HUES64 (cell line): Measurements from ENCODE around the gene C5orf24.
"Not testable (repeated sequence)": the region's sequence is repeated elsewhere in the genome, so short reads cannot be mapped to it uniquely, and the experiment has no call there.

Experiments
- H3K27ac ChIP-seq: 2 replicates; pipeline ENCODE4 v1.7.0; 2013; ENCODE audit warnings: low read depth, low read length, inconsistent platforms
- H3K27me3 ChIP-seq: 2 replicates; pipeline ENCODE4 v1.6.1; 2013; ENCODE audit warnings: mild to moderate bottlenecking, low read length; ENCODE audit not compliant: insufficient read depth
- H3K36me3 ChIP-seq: 2 replicates; pipeline ENCODE4 v1.6.1; 2013; ENCODE audit warnings: mild to moderate bottlenecking, low read length; ENCODE audit not compliant: insufficient read depth
- H3K4me1 ChIP-seq: 2 replicates; pipeline ENCODE4 v1.6.1; 2013; ENCODE audit warnings: mild to moderate bottlenecking, low read length, moderate library complexity; ENCODE audit not compliant: insufficient read depth
- H3K4me3 ChIP-seq: 2 replicates; pipeline ENCODE4 v1.5.1; 2013; ENCODE audit warnings: mild to moderate bottlenecking, low read length, moderate library complexity
- H3K9ac ChIP-seq: 2 replicates; pipeline ENCODE4 v1.6.1; 2013; ENCODE audit warnings: mild to moderate bottlenecking, low read depth, low read length
- H3K9me3 ChIP-seq: 2 replicates; pipeline ENCODE4 v1.6.1; 2013; ENCODE audit warnings: low read depth, low read length; ENCODE audit not compliant: insufficient read depth
- WGBS: fragments of 150-250, 120-280 bp; methylation state at CpG from one replicate; pipeline ENCODE4 v1.1.7; 2013; ENCODE audit warnings: missing lambda C conversion rate; 5-methylcytosine and 5-hydroxymethylcytosine counted together

C5orf24 gene

DNA sequence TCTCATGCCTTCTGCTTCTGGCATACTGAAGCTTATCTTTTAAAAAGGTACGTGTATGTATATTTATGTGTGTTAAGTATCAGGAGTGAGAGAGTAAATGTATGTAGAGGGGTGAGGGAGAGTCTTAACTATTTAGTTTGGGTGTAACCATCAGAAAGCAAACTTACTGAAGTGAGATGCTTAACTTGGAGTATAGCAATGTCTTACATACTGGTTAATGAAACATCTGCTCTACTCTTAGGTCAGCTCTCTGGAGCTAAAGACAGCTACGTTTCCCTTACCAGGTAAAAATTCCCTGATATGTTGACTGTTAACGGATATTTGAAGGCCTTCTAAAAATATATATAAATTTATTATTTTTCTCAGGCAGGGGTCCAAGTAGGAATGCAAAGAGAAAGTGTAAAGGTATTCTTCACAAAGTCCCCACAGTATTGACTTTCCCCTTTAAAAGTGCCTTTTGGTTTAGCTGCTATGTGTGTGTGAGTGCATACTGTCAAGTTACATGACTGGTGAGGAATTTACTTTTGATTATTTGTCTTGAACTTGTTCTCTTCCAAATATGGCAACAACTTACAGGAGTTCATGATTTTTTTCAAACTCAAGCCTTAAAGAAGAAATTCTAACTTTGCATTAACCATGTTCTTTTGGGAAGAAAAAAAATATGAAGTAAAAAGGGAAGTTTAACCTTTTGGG, 12.3 kb upstream of the C5orf24 start:
- 92% methylated on average over 2 of the region's 3 CpGs for WGBS
- Histone ChIP-seq H3K4me1 (no peaks in the 10 kb centered on the region), H3K27ac (no peak overlapping the region), H3K9me3 (no peaks in the 10 kb centered on the region), H3K36me3 (peaks cover 80% of the 10 kb centered on the region), H3K9ac (no peak overlapping the region), H3K27me3 (no peaks in the 10 kb centered on the region), H3K4me3 (no peak overlapping the region)

DNA sequence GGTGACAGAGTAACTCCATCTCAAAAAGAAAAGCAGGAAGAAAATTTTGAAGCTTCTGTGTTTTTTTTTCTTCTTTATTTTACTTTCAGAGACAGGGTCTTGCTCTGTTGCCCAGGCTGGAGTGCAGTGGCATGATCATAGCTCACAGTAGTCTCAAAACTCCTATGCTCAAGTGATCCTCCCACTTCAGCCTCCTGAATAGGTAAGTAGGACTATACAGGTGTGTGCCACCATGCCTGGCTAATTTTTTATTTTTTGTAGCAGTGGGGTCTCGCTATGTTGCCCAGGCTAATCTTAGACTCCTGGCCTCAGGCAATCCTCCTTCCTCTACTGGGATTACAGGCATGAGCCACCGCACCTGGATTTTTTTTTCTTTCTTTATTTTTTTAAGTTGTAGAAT, 10.1 kb upstream of the C5orf24 start:
- Histone ChIP-seq H3K9me3 (no peaks in the 10 kb centered on the region), H3K27me3 (no peaks in the 10 kb centered on the region), H3K27ac (no peak overlapping the region), H3K4me1 (no peaks in the 10 kb centered on the region), H3K36me3 (peaks cover 80% of the 10 kb centered on the region), H3K9ac (no peak overlapping the region), H3K4me3 (no peak overlapping the region)
- 94% methylated on average over 1 of the region's 2 CpGs for WGBS

DNA sequence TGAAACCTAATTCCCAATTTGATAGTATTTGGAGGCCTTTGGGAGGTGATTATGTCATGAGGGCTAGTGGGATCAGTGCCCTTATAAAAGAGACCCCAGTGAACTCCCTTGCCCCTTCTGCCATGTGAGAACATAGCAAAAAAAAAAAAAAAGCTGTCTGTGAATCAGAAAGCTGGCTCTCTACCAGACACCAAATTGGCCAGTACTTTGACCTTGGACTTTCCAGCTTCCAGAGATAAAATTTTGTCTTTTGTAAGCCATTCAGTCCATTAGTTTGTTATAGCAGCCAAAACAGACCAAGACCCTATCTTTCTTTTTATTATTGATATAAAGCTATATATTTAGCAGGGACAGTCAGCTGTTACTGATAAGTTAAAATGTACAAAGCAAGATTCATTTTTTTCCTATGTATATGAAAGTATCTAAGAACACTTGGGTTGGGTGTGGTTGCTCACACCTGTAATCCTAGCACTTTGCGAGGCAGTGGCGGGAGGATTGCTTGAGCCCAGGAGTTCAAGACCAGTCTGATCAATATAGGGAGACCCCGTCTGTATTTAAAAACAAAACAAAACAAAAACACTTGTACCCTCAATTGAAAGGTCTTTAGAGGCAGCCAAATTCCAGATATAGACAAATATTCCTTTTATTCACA, 8.1 kb upstream of the C5orf24 start:
- H3K27ac ChIP-seq = no peak overlapping the region
- no peaks in the 10 kb centered on the region for H3K9me3 ChIP-seq
- H3K36me3 ChIP-seq = peaks cover 70% of the 10 kb centered on the region
- H3K27me3 ChIP-seq = no peaks in the 10 kb centered on the region
- WGBS = 95% methylated on average over 3 of the region's 3 CpGs
- H3K9ac ChIP-seq = no peak overlapping the region
- no peak overlapping the region for H3K4me3 ChIP-seq
- no peaks in the 10 kb centered on the region for H3K4me1 ChIP-seq

DNA sequence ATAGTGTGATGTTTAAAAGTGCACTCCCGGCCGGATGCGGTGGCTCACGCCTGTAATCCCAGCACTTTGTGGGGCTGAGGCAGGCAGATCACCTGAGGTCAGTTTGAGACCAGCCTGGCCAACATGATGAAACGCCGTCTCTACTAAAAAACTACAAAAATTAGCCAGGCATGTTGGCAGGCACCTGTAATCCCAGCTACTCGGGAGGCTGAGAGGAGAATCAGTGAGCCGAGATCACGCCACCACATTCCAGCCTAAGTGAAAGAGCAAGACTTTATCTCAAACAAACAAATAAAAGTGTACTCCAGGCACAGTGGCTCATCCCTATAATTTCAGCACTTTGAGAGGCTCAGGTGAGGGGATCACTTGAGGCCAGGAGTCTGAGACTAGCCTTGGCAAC, 7.4 kb upstream of the C5orf24 start:
- not testable (repeated sequence) for H3K4me3 ChIP-seq, H3K27ac ChIP-seq, H3K4me1 ChIP-seq, H3K27me3 ChIP-seq, H3K9me3 ChIP-seq, H3K9ac ChIP-seq
- WGBS = 96% methylated on average over 9 of the region's 9 CpGs
- peaks cover 63% of the 10 kb centered on the region for H3K36me3 ChIP-seq

DNA sequence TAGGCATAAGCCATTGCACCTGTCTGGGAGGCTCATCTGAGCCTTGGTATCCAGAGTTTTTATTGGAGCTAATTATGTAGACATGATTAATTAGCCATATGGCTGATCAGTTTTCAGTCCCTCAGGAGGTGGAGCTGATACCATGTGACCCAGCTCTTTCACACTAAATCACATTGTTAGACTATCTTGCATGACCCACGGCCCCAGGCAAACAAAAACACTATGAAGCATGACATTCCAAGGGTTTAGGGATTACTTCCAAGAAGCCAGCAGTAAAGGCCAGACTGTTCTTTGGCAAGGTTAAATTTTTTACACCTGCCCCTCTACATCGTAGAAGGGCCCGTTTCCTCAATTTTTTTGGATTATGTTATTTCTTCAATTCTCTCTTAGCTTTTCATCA, 5.0 kb upstream of the C5orf24 start:
- no peak overlapping the region for H3K9ac ChIP-seq
- 93% methylated on average over 3 of the region's 3 CpGs for WGBS
- no peak overlapping the region for H3K4me3 ChIP-seq
- no peak overlapping the region for H3K27ac ChIP-seq
- H3K9me3 ChIP-seq = no peaks in the 10 kb centered on the region
- H3K4me1 ChIP-seq = no peaks in the 10 kb centered on the region
- no peaks in the 10 kb centered on the region for H3K27me3 ChIP-seq
- H3K36me3 ChIP-seq = peaks cover 41% of the 10 kb centered on the region

DNA sequence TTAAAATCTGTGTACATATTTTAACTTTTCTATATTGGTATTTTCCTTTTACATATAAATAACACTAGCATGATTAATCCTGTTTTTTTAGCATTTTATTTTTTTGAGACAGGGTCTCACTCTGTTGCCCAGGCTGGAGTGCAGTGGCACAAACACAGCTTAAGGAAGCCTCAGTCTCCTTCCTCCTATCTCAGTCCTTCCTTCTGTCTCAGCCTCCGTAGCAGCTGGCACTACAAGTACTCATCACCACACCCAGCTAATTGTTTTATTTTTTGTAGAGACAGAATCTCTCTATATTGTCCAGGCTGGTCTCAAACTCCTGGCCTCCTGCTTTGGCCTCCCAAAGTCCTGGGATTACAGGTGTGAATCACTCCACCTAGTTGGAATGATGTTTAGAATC, 1.5 kb upstream of the C5orf24 start:
- Histone ChIP-seq H3K9me3 (no peaks in the 10 kb centered on the region), H3K27ac (no peak overlapping the region), H3K27me3 (no peaks in the 10 kb centered on the region), H3K9ac (no peak overlapping the region), H3K36me3 (peaks cover 20% of the 10 kb centered on the region; the same call in 1 of the 2 replicates), H3K4me3 (no peak overlapping the region), H3K4me1 (peaks cover 4% of the 10 kb centered on the region; the same call in 1 of the 2 replicates)
- no CpG with 5 or more reads among the region's 1 CpG for WGBS

DNA sequence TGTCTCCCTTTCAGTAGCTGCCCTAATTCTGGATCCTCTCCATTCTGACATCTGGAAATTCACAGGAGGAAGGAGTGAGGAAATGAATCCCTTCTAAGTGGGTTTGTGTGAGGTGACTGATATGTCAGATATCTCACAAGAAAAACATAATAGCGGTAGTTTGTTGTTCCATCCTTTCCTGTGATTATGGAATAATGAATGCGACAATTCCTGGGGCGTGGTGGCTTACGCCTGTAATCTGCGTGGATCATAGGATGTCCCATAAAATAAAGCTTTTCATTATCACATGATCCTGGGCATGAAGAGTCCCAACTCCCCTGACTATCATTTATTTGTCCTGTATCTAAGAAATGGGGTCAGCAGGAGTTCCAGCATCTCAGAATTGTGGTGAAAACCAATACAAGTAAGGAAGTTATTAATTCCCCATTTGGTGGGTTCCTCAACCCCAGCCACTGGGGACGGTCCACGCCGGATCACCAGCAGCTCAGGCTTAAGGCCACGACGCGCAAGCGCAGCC, 375 bp upstream of the C5orf24 start:
- 38% methylated on average over 12 of the region's 12 CpGs for WGBS
- no peaks in the 10 kb centered on the region for H3K27me3 ChIP-seq
- peak overlapping the region; percentile 97 for H3K4me3 ChIP-seq
- peak overlapping the region; percentile 98 for H3K9ac ChIP-seq
- H3K36me3 ChIP-seq = peaks cover 11% of the 10 kb centered on the region; the same call in 1 of the 2 replicates
- H3K4me1 ChIP-seq = peaks cover 4% of the 10 kb centered on the region; the same call in 1 of the 2 replicates
- no peaks in the 10 kb centered on the region for H3K9me3 ChIP-seq
- H3K27ac ChIP-seq = peak overlapping the region; percentile 87

DNA sequence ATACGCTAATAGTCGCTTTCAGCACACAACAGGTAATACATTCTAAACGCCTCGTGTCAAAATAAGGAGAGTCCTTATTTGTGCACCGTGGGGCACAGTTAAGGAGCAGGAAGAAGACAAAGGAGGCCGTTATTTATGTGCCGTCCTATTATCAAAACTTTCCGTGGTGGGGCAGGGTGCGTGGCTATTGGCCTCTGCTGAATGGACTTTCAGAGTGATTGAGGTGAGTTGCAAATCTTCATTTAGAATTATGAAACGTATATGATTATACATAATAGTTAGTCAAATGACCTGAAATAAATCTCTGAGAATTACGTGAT, 833 bp downstream of the C5orf24 start:
- WGBS = 9% methylated on average over 10 of the region's 11 CpGs
- H3K27ac ChIP-seq = peak overlapping the region; percentile 87
- peak overlapping the region; percentile 98 for H3K9ac ChIP-seq
- no peaks in the 10 kb centered on the region for H3K27me3 ChIP-seq
- peak overlapping the region; percentile 97 for H3K4me3 ChIP-seq
- peaks cover 4% of the 10 kb centered on the region; the same call in 1 of the 2 replicates for H3K4me1 ChIP-seq
- H3K9me3 ChIP-seq = no peaks in the 10 kb centered on the region
- H3K36me3 ChIP-seq = peaks cover 15% of the 10 kb centered on the region; the same call in 1 of the 2 replicates

DNA sequence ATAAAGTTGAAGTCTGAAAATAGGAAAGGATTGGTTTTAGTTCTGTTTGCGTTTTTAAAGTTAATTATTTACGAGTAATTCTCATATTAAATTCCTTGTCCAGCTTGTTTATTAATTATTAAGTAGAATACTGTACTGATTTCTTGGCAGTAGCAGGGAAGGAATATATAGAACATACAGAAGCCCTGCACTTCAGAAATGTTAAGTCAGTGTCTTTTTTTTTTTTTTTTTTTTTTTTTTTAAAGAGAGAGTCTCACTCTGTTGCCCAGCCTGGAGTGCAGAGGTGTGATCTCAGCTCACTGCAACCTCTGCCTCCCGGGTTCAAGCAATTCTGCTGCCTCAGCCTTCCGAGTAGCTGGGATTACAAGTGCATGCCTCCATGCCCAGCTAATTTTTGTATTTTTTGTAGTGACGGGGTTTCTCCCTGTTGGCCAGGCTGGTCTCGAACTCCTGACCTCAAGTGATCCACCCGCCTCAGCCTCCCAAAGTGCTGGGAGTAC, 3.7 kb downstream of the C5orf24 start:
- not testable (repeated sequence) for H3K9me3 ChIP-seq, H3K27ac ChIP-seq, H3K4me3 ChIP-seq, H3K27me3 ChIP-seq, H3K4me1 ChIP-seq, H3K9ac ChIP-seq
- peaks cover 32% of the 10 kb centered on the region for H3K36me3 ChIP-seq
- 94% methylated on average over 5 of the region's 7 CpGs for WGBS

DNA sequence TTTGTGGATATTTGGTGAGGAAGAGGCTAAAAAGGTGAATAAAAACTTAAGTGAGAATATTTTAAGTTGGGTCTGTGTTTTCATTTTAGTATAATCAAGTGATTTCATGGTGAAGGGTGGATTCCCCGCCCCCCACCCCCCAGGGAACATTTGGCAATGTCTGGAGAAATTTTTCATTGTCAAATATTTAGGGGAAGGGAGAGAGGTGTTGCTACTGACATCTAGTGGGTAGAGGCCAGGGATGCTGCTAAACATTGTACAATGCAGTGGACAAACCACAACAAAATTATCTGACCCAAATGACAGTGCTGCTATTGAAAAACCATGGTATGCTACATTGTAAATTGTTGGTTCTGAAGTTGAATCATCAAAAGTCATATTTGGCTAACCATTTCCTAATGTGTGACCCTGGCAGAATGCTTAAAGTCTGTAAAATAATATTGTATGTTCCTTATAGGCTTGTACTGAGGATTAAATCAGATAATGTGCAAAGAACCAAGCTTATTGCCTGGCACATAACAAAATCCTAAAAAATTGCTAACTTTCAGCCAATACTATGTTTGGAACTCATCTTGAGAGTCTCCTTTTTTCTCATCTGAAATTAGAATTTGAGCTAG, 5.6 kb downstream of the C5orf24 start:
- peaks cover 4% of the 10 kb centered on the region; the same call in 1 of the 2 replicates for H3K4me1 ChIP-seq
- WGBS = 88% methylated on average over 1 of the region's 1 CpG
- no peak overlapping the region for H3K27ac ChIP-seq
- peaks cover 49% of the 10 kb centered on the region for H3K36me3 ChIP-seq
- no peaks in the 10 kb centered on the region for H3K27me3 ChIP-seq
- H3K9me3 ChIP-seq = no peaks in the 10 kb centered on the region
- H3K4me3 ChIP-seq = no peak overlapping the region
- no peak overlapping the region for H3K9ac ChIP-seq

DNA sequence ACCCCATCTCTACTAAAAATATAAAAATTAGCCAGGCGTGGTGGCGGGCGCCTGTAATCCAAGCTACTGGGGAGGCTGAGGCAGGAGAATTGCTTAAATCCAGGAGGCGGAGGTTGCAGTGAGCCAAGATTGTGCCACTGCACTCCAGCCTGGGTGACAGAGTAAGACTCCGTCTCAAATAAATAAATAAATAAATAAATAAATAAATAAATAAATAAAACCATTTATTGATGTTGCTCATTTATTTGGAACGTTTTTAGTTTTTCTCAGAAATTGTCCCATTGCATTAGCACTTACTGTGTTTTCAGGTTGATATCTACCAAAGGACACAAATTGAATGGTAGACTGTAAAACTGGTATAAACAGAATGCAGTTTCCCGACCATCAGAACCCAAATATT, 10.7 kb downstream of the C5orf24 start:
- H3K4me1 ChIP-seq, H3K27me3 ChIP-seq, H3K4me3 ChIP-seq, H3K27ac ChIP-seq, H3K9ac ChIP-seq, H3K9me3 ChIP-seq: not testable (repeated sequence)
- 100% methylated on average over 5 of the region's 7 CpGs for WGBS
- H3K36me3 ChIP-seq = peaks cover 69% of the 10 kb centered on the region
